ENCODE results near the gene CCDC154. TPM values are rescaled to one million over a fixed set of nuclear protein-coding genes. Genes with fewer than 3 reads are reported as not detected.

The CCDC154 gene
- total RNA-seq, 4 donors from 2014 or later = 0.44 to 3.0 (median 2.7) TPM; not detected in 1

GRCh38 chr16:1457489-1458245, 13.3 kb upstream of the CCDC154 start:
- 88 to 91% methylated on average over 35 to 41 of the region's 42 CpGs for WGBS, 2 donors
- no peaks in the 10 kb centered on the region for H3K9me3 ChIP-seq
- TF ChIP-seq POLR2A (IDR thresholded peaks at IDR 0.05) (no peak), EP300 (IDR thresholded peaks at IDR 0.05) (no peak), CTCF (IDR thresholded peaks at IDR 0.05) (no peak)
- H3K27ac ChIP-seq = no peak overlapping the region
- DNase-seq (ENCODE audit: low spot score in 2 of 2) = no peak
- H3K27me3 ChIP-seq = no peaks in the 10 kb centered on the region
- no peaks in the 10 kb centered on the region for H3K4me1 ChIP-seq
- no peak overlapping the region for H3K4me3 ChIP-seq
- H3K36me3 ChIP-seq = peaks cover 0 to 92% (median 25%) of the 10 kb centered on the region in 3 donors

GRCh38 chr16:1456951-1457350, 12.6 kb upstream of the CCDC154 start:
- Histone ChIP-seq H3K9me3 (no peaks in the 10 kb centered on the region), H3K36me3 (peaks cover 0 to 96% (median 30%) of the 10 kb centered on the region in 3 donors), H3K27ac (no peak overlapping the region), H3K4me3 (no peak overlapping the region), H3K4me1 (no peaks in the 10 kb centered on the region), H3K27me3 (no peaks in the 10 kb centered on the region)
- TF ChIP-seq POLR2A (IDR thresholded peaks at IDR 0.05) = no peak
- no peak for TF ChIP-seq EP300 (IDR thresholded peaks at IDR 0.05)
- TF ChIP-seq CTCF (IDR thresholded peaks at IDR 0.05) = no peak
- DNase-seq (ENCODE audit: low spot score in 2 of 2) = no peak
- WGBS, 2 donors = 89 to 91% methylated on average over 16 of the region's 16 CpGs

- Histone ChIP-seq H3K27ac (no peak overlapping the region), H3K27me3 (no peaks in the 10 kb centered on the region), H3K36me3 (peaks cover 0 to 96% (median 30%) of the 10 kb centered on the region in 3 donors), H3K4me1 (no peaks in the 10 kb centered on the region), H3K4me3 (no peak overlapping the region), H3K9me3 (no peaks in the 10 kb centered on the region)
- no peak for TF ChIP-seq CTCF (IDR thresholded peaks at IDR 0.05)
- no peak for TF ChIP-seq POLR2A (IDR thresholded peaks at IDR 0.05)
- TF ChIP-seq EP300 (IDR thresholded peaks at IDR 0.05) = no peak
- WGBS, 2 donors = 90 to 95% methylated on average over 32 to 40 of the region's 41 CpGs
- no peak for DNase-seq (ENCODE audit: low spot score in 2 of 2)
These were observed 11.1 kb upstream of the CCDC154 start for GRCh38 chr16:1455190-1456171.

- TF ChIP-seq EP300 (IDR thresholded peaks at IDR 0.05) = no peak
- TF ChIP-seq CTCF (IDR thresholded peaks at IDR 0.05) = no peak
- no peak for TF ChIP-seq POLR2A (IDR thresholded peaks at IDR 0.05)
- 88 to 92% methylated on average over 8 to 17 of the region's 17 CpGs for WGBS, 2 donors
- no peaks in the 10 kb centered on the region for H3K27me3 ChIP-seq
- H3K9me3 ChIP-seq = no peaks in the 10 kb centered on the region
- no peaks in the 10 kb centered on the region for H3K4me1 ChIP-seq
- H3K36me3 ChIP-seq = peaks cover 0 to 96% (median 30%) of the 10 kb centered on the region in 3 donors
- no peak for DNase-seq (ENCODE audit: low spot score in 2 of 2)
- no peak overlapping the region for H3K27ac ChIP-seq
- H3K4me3 ChIP-seq = no peak overlapping the region
These were observed 10.2 kb upstream of the CCDC154 start for GRCh38 chr16:1454561-1454960.
